ENCODE measurements around the gene SLC30A4. TPM values are rescaled to one million over a fixed set of nuclear protein-coding genes. Genes with fewer than 3 reads are reported as not detected.

Gene SLC30A4
- polyA plus RNA-seq, 10 donors, result 4.6 to 6.1 (median 5.3) TPM

Other genes with a start within 250 kb of the SLC30A4 start
- gene GATM, start 144.2 kb downstream of the SLC30A4 start, polyA plus RNA-seq (ENCODE audit: insufficient read length in 10 of 10), result 100 to 1,000 TPM; 176 to 548 (median 349) TPM
- 10 to 100 TPM; 25.7 to 45.2 (median 39.1) TPM for gene BLOC1S6, start 64.6 kb upstream of the SLC30A4 start, polyA plus RNA-seq (ENCODE audit: insufficient read length in 10 of 10)
- 1 to 10 TPM; 2.2 to 5.9 (median 3.6) TPM for gene SQOR, start 112.3 kb upstream of the SLC30A4 start, polyA plus RNA-seq (ENCODE audit: insufficient read length in 10 of 10)